Neuronal stem cell (in vitro differentiated cells): ENCODE measurements around the gene SFMBT1. TPM values are rescaled to one million over a fixed set of nuclear protein-coding genes. Genes with fewer than 3 reads are reported as not detected.
A peak's percentile ranks its signal among the peaks of the same experiment; 100 is the strongest.

Experiments
- DNase-seq: peaks from one replicate; pipeline ENCODE4 v3.0.0-alpha.2; 2013; ENCODE audit warnings: low spot score
- H2AFZ ChIP-seq: one replicate; pipeline ENCODE4 v1.6.1; 2013; ENCODE audit warnings: mild to moderate bottlenecking, low read length, inconsistent platforms
- H2AK5ac ChIP-seq: 2 replicates; pipeline ENCODE4 v1.6.1; 2013; ENCODE audit warnings: low read depth, mild to moderate bottlenecking, inconsistent platforms, low read length, moderate library complexity, mixed read lengths
- H2BK120ac ChIP-seq: 2 replicates; pipeline ENCODE4 v1.6.1; 2013; ENCODE audit warnings: low read depth, mild to moderate bottlenecking, inconsistent platforms, low read length, moderate library complexity, mixed read lengths
- H2BK12ac ChIP-seq: one replicate; pipeline ENCODE4 v1.6.1; 2013; ENCODE audit warnings: low read length, inconsistent platforms
- H2BK15ac ChIP-seq: 2 replicates; pipeline ENCODE4 v1.6.1; 2013; ENCODE audit warnings: mild to moderate bottlenecking, low read length, inconsistent platforms, mixed read lengths
- H2BK5ac ChIP-seq: one replicate; pipeline ENCODE4 v1.6.1; 2013; ENCODE audit warnings: inconsistent platforms, mild to moderate bottlenecking, low read length, moderate library complexity
- H3K14ac ChIP-seq: one replicate; pipeline ENCODE4 v1.6.1; 2013; ENCODE audit warnings: low read length, inconsistent platforms
- H3K18ac ChIP-seq: 2 replicates; pipeline ENCODE4 v1.6.1; 2013; ENCODE audit warnings: low read length, inconsistent platforms
- H3K23ac ChIP-seq: 2 replicates; pipeline ENCODE4 v1.6.1; 2013; ENCODE audit warnings: low read depth, mild to moderate bottlenecking, mixed read lengths, low read length, inconsistent platforms; ENCODE audit not compliant: poor library complexity
- H3K27ac ChIP-seq: replicated peaks from 3 replicates; pipeline ENCODE4 v1.5.1; 2013; ENCODE audit warnings: low read length, inconsistent platforms
- H3K27me3 ChIP-seq, 3 experiments: 2 replicates each; pipeline ENCODE4 v1.6.1; 2013; ENCODE audit warnings: low read length in 3 of 3, mild to moderate bottlenecking in 2 of 3, inconsistent platforms in 1 of 3, low read depth in 1 of 3, mixed read lengths in 1 of 3, moderate library complexity in 1 of 3; ENCODE audit not compliant: control insufficient read depth in 3 of 3, insufficient read depth in 3 of 3
- H3K36me3 ChIP-seq, 2 donors: replicated peaks in 1 of 2; 2 replicates each; pipeline ENCODE4 v1.6.1; 2013; ENCODE audit warnings: low read length in 2 of 2; ENCODE audit not compliant: control insufficient read depth in 2 of 2, insufficient read depth in 2 of 2
- H3K4ac ChIP-seq: 2 replicates; pipeline ENCODE4 v1.6.1; 2013; ENCODE audit warnings: inconsistent platforms, mild to moderate bottlenecking, low read length, moderate library complexity
- H3K4me1 ChIP-seq, 2 donors: 1 replicate in 1 of 2; 2 replicates in 1 of 2; pipeline ENCODE4 v1.6.1; 2013; ENCODE audit warnings: low read length in 2 of 2, low read depth in 1 of 2; ENCODE audit not compliant: control insufficient read depth in 2 of 2, insufficient read depth in 1 of 2
- H3K4me2 ChIP-seq: one replicate; pipeline ENCODE4 v1.6.1; 2013; ENCODE audit warnings: mild to moderate bottlenecking, low read length, inconsistent platforms; ENCODE audit not compliant: insufficient read depth, poor library complexity, severe bottlenecking
- H3K4me3 ChIP-seq, 2 donors: 2 replicates each; pipeline ENCODE4 v1.5.1; 2013; ENCODE audit warnings: low read length in 2 of 2, mild to moderate bottlenecking in 2 of 2, inconsistent platforms in 1 of 2, moderate library complexity in 1 of 2
- H3K79me1 ChIP-seq: one replicate; pipeline ENCODE4 v1.6.1; 2013; ENCODE audit warnings: low read depth, mild to moderate bottlenecking, inconsistent platforms, low read length, moderate library complexity
- H3K9ac ChIP-seq: one replicate; pipeline ENCODE4 v1.6.1; 2013; ENCODE audit warnings: mild to moderate bottlenecking, low read depth, low read length, inconsistent platforms; ENCODE audit not compliant: poor library complexity
- H3K9me3 ChIP-seq, 2 donors: replicated peaks in 1 of 2; 2 replicates each; pipeline versions ENCODE3 to v1.6.1; 2013; ENCODE audit warnings: low read length in 2 of 2, mild to moderate bottlenecking in 2 of 2, inconsistent platforms in 1 of 2, low read depth in 1 of 2, mixed read lengths in 1 of 2, moderate library complexity in 1 of 2; ENCODE audit not compliant: control insufficient read depth in 2 of 2, insufficient read depth in 1 of 2
- H4K8ac ChIP-seq: one replicate; pipeline ENCODE4 v1.6.1; 2013; ENCODE audit warnings: low read depth, mild to moderate bottlenecking, inconsistent platforms, low read length, moderate library complexity
- H4K91ac ChIP-seq: one replicate; pipeline ENCODE4 v1.6.1; 2013; ENCODE audit warnings: low read length, low read depth, mild to moderate bottlenecking, inconsistent platforms; ENCODE audit not compliant: poor library complexity
- WGBS, 2 donors: extraction: QIAGEN DNeasy Blood & Tissue Kit; methylation state at CpG; one replicate each; pipeline ENCODE4 v1.1.7; 2013; ENCODE audit warnings: missing lambda C conversion rate in 2 of 2, mixed read lengths in 1 of 2; ENCODE audit not compliant: insufficient read length in 2 of 2, insufficient replicate concordance in 1 of 2; ENCODE audit errors: extremely low coverage in 2 of 2; 5-methylcytosine and 5-hydroxymethylcytosine counted together
- polyA plus RNA-seq, 2 experiments: library from polyadenylated mRNA; stranded (reverse); fragments of 200-250 nt; gene quantifications; one replicate each; pipeline ENCODE4 v1.2.3, GENCODE V29; 2013

SFMBT1 gene, protein sequence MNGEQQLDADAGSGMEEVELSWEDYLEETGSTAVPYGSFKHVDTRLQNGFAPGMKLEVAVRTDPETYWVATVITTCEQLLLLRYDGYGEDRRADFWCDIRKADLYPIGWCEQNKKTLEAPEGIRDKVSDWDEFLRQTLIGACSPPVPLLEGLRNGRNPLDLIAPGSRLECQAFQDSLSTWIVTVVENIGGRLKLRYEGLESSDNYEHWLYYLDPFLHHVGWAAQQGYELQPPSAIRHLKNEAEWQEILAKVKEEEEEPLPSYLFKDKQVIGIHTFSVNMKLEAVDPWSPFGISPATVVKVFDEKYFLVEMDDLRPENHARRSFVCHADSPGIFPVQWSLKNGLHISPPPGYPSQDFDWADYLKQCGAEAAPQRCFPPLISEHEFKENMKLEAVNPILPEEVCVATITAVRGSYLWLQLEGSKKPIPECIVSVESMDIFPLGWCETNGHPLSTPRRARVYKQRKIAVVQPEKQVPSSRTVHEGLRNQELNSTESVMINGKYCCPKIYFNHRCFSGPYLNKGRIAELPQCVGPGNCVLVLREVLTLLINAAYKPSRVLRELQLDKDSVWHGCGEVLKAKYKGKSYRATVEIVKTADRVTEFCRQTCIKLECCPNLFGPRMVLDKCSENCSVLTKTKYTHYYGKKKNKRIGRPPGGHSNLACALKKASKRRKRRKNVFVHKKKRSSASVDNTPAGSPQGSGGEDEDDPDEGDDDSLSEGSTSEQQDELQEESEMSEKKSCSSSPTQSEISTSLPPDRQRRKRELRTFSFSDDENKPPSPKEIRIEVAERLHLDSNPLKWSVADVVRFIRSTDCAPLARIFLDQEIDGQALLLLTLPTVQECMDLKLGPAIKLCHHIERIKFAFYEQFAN
- 7.2 TPM for polyA plus RNA-seq (2013, experiment 1 of 2)
- 7.8 TPM for polyA plus RNA-seq (2013, experiment 2 of 2)

- Histone ChIP-seq H3K9me3 (peaks cover 0 to 1% of the 10 kb centered on the region in 2 donors), H3K18ac (peak within 1 kb of the TSS; percentile 99), H2BK120ac (no peak within 1 kb of the TSS), H4K8ac (no peak within 1 kb of the TSS), H3K27me3 (peaks cover 0 to 20% (median 13%) of the 10 kb centered on the region in 3 experiments), H3K9ac (peak within 1 kb of the TSS; percentile 82), H3K36me3 (no peaks in the 10 kb centered on the region), H3K14ac (peak within 1 kb of the TSS; percentile 6), H2BK12ac (peak within 1 kb of the TSS; percentile 58), H3K79me1 (no peaks in the 10 kb centered on the region), H3K23ac (peak within 1 kb of the TSS; percentile 77), H3K27ac (peak within 1 kb of the TSS; percentile 79), H3K4ac (no peak within 1 kb of the TSS), H4K91ac (no peak within 1 kb of the TSS), H2BK15ac (no peak within 1 kb of the TSS), H2AFZ (peak within 1 kb of the TSS; percentile 99), H2BK5ac (no peak within 1 kb of the TSS), H3K4me2 (peak within 1 kb of the TSS; percentile 86), H3K4me1 (peaks cover 2 to 3% of the 10 kb centered on the region in 2 donors), H2AK5ac (peak within 1 kb of the TSS; percentile 3), H3K4me3 (peak within 1 kb of the TSS; percentile 67 to 98)
- peak; percentile 76 for DNase-seq
- WGBS, 2 donors: no CpG with 5 or more reads among the region's 117 CpGs
These were observed at the start of gene SFMBT1 for GRCh38 chr3:53045518-53046170. Gene SFMBT1 (minus strand): TSS chr3:53046073. CDS start chr3:52969128, 76,945 bp downstream.

DNA sequence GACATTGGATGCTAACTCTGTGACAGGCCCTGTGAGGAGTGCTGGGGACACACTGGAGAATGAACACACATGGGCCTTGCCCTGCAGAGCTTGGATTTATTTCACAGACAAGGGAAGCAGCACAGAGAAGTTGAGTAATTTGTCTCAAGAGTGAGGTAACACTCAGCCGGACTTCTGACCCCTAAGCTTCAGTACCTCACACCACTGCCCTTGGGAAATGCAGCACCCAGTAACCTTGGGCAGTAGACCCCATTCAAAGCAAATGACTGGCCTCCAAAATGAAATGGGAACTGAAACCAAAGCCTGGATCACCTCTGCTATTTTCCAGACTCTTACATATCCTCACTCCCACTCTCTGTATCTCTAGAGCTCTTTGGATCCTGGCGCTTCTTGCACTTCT, 47.1 kb upstream of the SFMBT1 start:
- Histone ChIP-seq H3K14ac (no peak overlapping the region), H3K23ac (no peak overlapping the region), H4K91ac (no peak overlapping the region), H3K79me1 (peaks cover 3% of the 10 kb centered on the region), H2BK12ac (no peak overlapping the region), H3K9ac (no peak overlapping the region), H3K18ac (no peak overlapping the region), H2BK5ac (no peak overlapping the region), H3K27me3 (no peaks in the 10 kb centered on the region), H3K36me3 (peaks cover 17 to 73% of the 10 kb centered on the region in 2 donors), H3K9me3 (no peaks in the 10 kb centered on the region), H3K4me3 (no peak overlapping the region), H2BK120ac (no peak overlapping the region), H3K27ac (no peak overlapping the region), H3K4me1 (no peaks in the 10 kb centered on the region), H3K4ac (no peak overlapping the region), H2AFZ (no peak overlapping the region), H2BK15ac (no peak overlapping the region), H2AK5ac (no peak overlapping the region), H3K4me2 (no peak overlapping the region), H4K8ac (no peak overlapping the region)
- no CpG with 5 or more reads among the region's 2 CpGs for WGBS, 2 donors
- no peak for DNase-seq

DNA sequence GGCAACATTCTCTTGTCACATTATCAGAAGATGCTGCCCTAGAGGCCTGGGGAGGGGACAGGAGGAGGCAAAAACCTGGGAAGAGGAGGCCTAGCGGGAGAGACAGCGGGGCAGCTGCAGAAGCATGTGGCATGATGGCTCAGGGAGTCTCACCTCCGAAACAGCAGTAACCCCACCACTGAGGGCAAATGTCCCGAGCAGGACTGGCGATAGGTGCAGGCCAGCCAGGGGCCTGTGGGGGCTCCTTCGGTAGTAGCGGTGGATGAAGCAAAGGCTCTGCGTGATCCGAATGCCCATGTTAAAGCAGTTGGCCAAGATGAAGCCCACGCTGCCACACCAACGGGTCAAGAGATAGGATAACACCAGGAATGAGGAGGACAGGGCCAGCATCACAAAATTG, 46.3 kb upstream of the SFMBT1 start:
- Histone ChIP-seq H2BK5ac (no peak overlapping the region), H3K18ac (no peak overlapping the region), H3K4me1 (no peaks in the 10 kb centered on the region), H3K4me3 (no peak overlapping the region), H3K9me3 (no peaks in the 10 kb centered on the region), H2AFZ (no peak overlapping the region), H2BK120ac (no peak overlapping the region), H3K4me2 (no peak overlapping the region), H3K79me1 (peaks cover 3% of the 10 kb centered on the region), H2BK15ac (no peak overlapping the region), H3K23ac (peak overlapping the region; percentile 48), H4K8ac (peak overlapping the region; percentile 73), H3K14ac (no peak overlapping the region), H3K27me3 (no peaks in the 10 kb centered on the region), H3K27ac (no peak overlapping the region), H3K9ac (no peak overlapping the region), H3K4ac (no peak overlapping the region), H2BK12ac (no peak overlapping the region), H2AK5ac (no peak overlapping the region), H3K36me3 (peaks cover 17 to 67% of the 10 kb centered on the region in 2 donors), H4K91ac (no peak overlapping the region)
- DNase-seq: no peak
- WGBS, 2 donors: no CpG with 5 or more reads among the region's 11 CpGs
